T-cell (primary cell): ENCODE measurements around the gene TGFB1. TPM values are rescaled to one million over a fixed set of nuclear protein-coding genes. Genes with fewer than 3 reads are reported as not detected.
"Not testable (repeated sequence)": the region's sequence is repeated elsewhere in the genome, so short reads cannot be mapped to it uniquely, and the experiment has no call there.

Experiments
- ATAC-seq, 4 experiments: fragments of 200-7000 bp in 3 of 4; fragments of 150-1000 bp in 1 of 4; cut with Tn5 transposase; replicated peaks in 1 of 4; 1 replicate in 3 of 4; 2 replicates in 1 of 4; pipeline ENCODE4 v1.10.0; 2021; ENCODE audit warnings: moderate library complexity in 3 of 4, mild to moderate bottlenecking in 2 of 4, moderate number of reproducible peaks in 1 of 4
- CTCF ChIA-PET, 2 donors: fragments of 300-600 bp; sonication (Branson Sonifier 250); formaldehyde crosslinking; loops; one replicate each; lab custom pipeline; 2022; ENCODE audit warnings: antibody characterized with exemption in 2 of 2; lab: Charles Lee
- POLR2A ChIA-PET, 2 donors: fragments of 300-600 bp; sonication (Branson Sonifier 250); formaldehyde crosslinking; loops; one replicate each; lab custom pipeline; 2022; ENCODE audit warnings: antibody characterized with exemption in 2 of 2; lab: Charles Lee
- DNase-seq, 35 experiments: peaks; one replicate each; pipeline versions ENCODE4 v3.0.0 to v3.0.0-alpha.2; 2013 to 2023
- H3K27ac ChIP-seq: one replicate; pipeline ENCODE4 v1.5.1; 2013; ENCODE audit warnings: low read length
- H3K27me3 ChIP-seq, 2 experiments: replicated peaks in 1 of 2; 1 replicate in 1 of 2; 2 replicates in 1 of 2; pipeline versions ENCODE4 v1.6.1 to v1.7.0; 2013; ENCODE audit warnings: low read length in 1 of 2, mixed read lengths in 1 of 2; ENCODE audit not compliant: control insufficient read depth in 2 of 2, insufficient read depth in 2 of 2; ENCODE audit errors: extremely low read depth in 1 of 2
- H3K36me3 ChIP-seq, 2 donors: 1 replicate in 1 of 2; 2 replicates in 1 of 2; pipeline versions ENCODE4 v1.6.1 to v1.7.0; 2013; ENCODE audit warnings: low read length in 1 of 2; ENCODE audit not compliant: control insufficient read depth in 2 of 2, insufficient read depth in 1 of 2; ENCODE audit errors: extremely low read depth in 1 of 2
- H3K4me1 ChIP-seq, 2 experiments: 1 replicate in 1 of 2; 2 replicates in 1 of 2; pipeline versions ENCODE4 v1.6.1 to v1.7.0; 2013; ENCODE audit warnings: low read length in 2 of 2, mixed read lengths in 1 of 2; ENCODE audit not compliant: insufficient read depth in 2 of 2, control insufficient read depth in 1 of 2; ENCODE audit errors: extremely low read depth in 1 of 2
- H3K4me3 ChIP-seq, 2 donors: 1 replicate in 1 of 2; 2 replicates in 1 of 2; pipeline versions ENCODE4 v1.5.1 to v1.7.0; 2013; ENCODE audit warnings: mild to moderate bottlenecking in 2 of 2, low read length in 1 of 2, moderate library complexity in 1 of 2; ENCODE audit not compliant: control insufficient read depth in 1 of 2; ENCODE audit errors: extremely low read depth in 1 of 2
- H3K9me3 ChIP-seq: 2 replicates; pipeline ENCODE4 v1.7.0; 2013
- H3K27ac Mint-ChIP-seq, 2 donors: one replicate each; pipeline ENCODE4 v1.8.0; 2020 to 2021; ENCODE audit warnings: mild to moderate bottlenecking in 2 of 2, mixed read lengths in 2 of 2
- H3K27me3 Mint-ChIP-seq, 2 donors: one replicate each; pipeline ENCODE4 v1.8.0; 2021 to 2022; ENCODE audit warnings: mixed read lengths in 2 of 2
- H3K36me3 Mint-ChIP-seq: one replicate; pipeline ENCODE4 v1.8.0; 2021; ENCODE audit warnings: mixed read lengths
- H3K4me1 Mint-ChIP-seq, 3 donors: one replicate each; pipeline ENCODE4 v1.8.0; 2020 to 2022; ENCODE audit warnings: mixed read lengths in 3 of 3, mild to moderate bottlenecking in 1 of 3
- H3K4me3 Mint-ChIP-seq, 3 donors: one replicate each; pipeline ENCODE4 v1.8.0; 2020 to 2022; ENCODE audit warnings: mild to moderate bottlenecking in 3 of 3, mixed read lengths in 3 of 3, moderate library complexity in 3 of 3
- H3K9me3 Mint-ChIP-seq, 3 donors: one replicate each; pipeline ENCODE4 v1.8.0; 2020 to 2022; ENCODE audit warnings: mixed read lengths in 3 of 3
- WGBS: methylation state at CpG from one replicate; pipeline ENCODE4 v1.1.5; 2013; ENCODE audit warnings: missing lambda C conversion rate; ENCODE audit not compliant: insufficient coverage; 5-methylcytosine and 5-hydroxymethylcytosine counted together
- total RNA-seq, 35 experiments: library from RNA in 6 of 35; stranded (reverse) in 6 of 35; fragments of 120-200 nt in 1 of 35; gene quantifications; one replicate each; pipeline versions ENCODE4 v1.2.1 to v1.2.4 and lab custom pipeline; 2013 to 2026

TGFB1 gene
- total RNA-seq, 5 donors from 2014 or later (not counting 1 experiment from before 2014, with no cell fraction given), result 170 to 412 (median 206) TPM

- Histone ChIP-seq H3K4me3 (no peak overlapping the region), H3K36me3 (peaks cover 11 to 22% of the 10 kb centered on the region in 2 donors), H3K4me1 (no peaks in the 10 kb centered on the region), H3K27me3 (no peaks in the 10 kb centered on the region), H3K9me3 (no peaks in the 10 kb centered on the region), H3K27ac (no peak overlapping the region)
- Mint-ChIP-seq H3K9me3 (no peaks in the 10 kb centered on the region), H3K27ac (no peak overlapping the region), H3K36me3 (peaks cover 23% of the 10 kb centered on the region), H3K4me3 (no peak overlapping the region), H3K27me3 (no peaks in the 10 kb centered on the region), H3K4me1 (no peaks in the 10 kb centered on the region)
- ChIA-PET POLR2A (no interaction called here), CTCF (interaction anchor here in 1 of 2 donors (0.7 kb wide), 1 partner anchor 8 kb away, joined by 4 read pairs; the partner anchor contains the start of gene TMEM91)
- ATAC-seq (no peak), DNase-seq (no peak)
- 94% methylated on average over 2 of the region's 5 CpGs for WGBS
These were observed 30.6 kb upstream of the TGFB1 start for GRCh38 chr19:41384351-41384750.

GRCh38 chr19:41381536-41381935 is 27.8 kb upstream of the TGFB1 start:
- H3K27ac Mint-ChIP-seq, H3K4me3 ChIP-seq, H3K27me3 Mint-ChIP-seq, H3K4me3 Mint-ChIP-seq, POLR2A ChIA-PET, H3K9me3 Mint-ChIP-seq, DNase-seq, H3K9me3 ChIP-seq, H3K4me1 ChIP-seq, ATAC-seq, H3K27ac ChIP-seq, H3K27me3 ChIP-seq: not testable (repeated sequence)
- peaks cover 8 to 11% (median 10%) of the 10 kb centered on the region in 3 donors for H3K4me1 Mint-ChIP-seq
- WGBS, result 98% methylated on average over 7 of the region's 8 CpGs
- H3K36me3 ChIP-seq, result peaks cover 7 to 12% of the 10 kb centered on the region in 2 donors
- CTCF ChIA-PET, result interaction anchor here in 1 of 2 donors (0.6 to 0.9 kb wide), 4 partner anchors 34 to 199 kb away, joined by 3 to 4 read pairs (median 3); no protein-coding TSS in a partner anchor
- peaks cover 15% of the 10 kb centered on the region for H3K36me3 Mint-ChIP-seq

GRCh38 chr19:41377977-41378709 is 24.4 kb upstream of the TGFB1 start:
- ChIA-PET POLR2A (no interaction called here), CTCF (interaction anchor here in 1 of 2 donors (0.6 kb wide), 1 partner anchor 11 kb away, joined by 3 read pairs; no protein-coding TSS in a partner anchor)
- H3K4me3 Mint-ChIP-seq, result peak overlapping the region in 1 of 3 donors; percentile 76
- Histone ChIP-seq H3K27ac (no peak overlapping the region), H3K27me3 (no peaks in the 10 kb centered on the region), H3K36me3 (peaks cover 0 to 4% of the 10 kb centered on the region in 2 donors), H3K4me3 (no peak overlapping the region), H3K4me1 (peaks cover 0 to 14% of the 10 kb centered on the region in 2 experiments), H3K9me3 (no peaks in the 10 kb centered on the region)
- ATAC-seq (peak; percentile 39 to 82 (median 48)), DNase-seq (peak in 14 of 35 experiments; percentile 12 to 49 (median 29))
- H3K27ac Mint-ChIP-seq, result peak overlapping the region in 1 of 2 donors; percentile 24
- H3K4me1 Mint-ChIP-seq, result peaks cover 14 to 17% (median 16%) of the 10 kb centered on the region in 3 donors
- H3K27me3 Mint-ChIP-seq, result no peaks in the 10 kb centered on the region
- no peaks in the 10 kb centered on the region for H3K9me3 Mint-ChIP-seq
- 54% methylated on average over 5 of the region's 9 CpGs for WGBS
- peaks cover 5% of the 10 kb centered on the region for H3K36me3 Mint-ChIP-seq

- Histone ChIP-seq H3K36me3 (peaks cover 0 to 4% of the 10 kb centered on the region in 2 donors), H3K4me3 (peak overlapping the region; percentile 52 to 58), H3K4me1 (peaks cover 0 to 14% of the 10 kb centered on the region in 2 experiments), H3K27ac (no peak overlapping the region), H3K9me3 (no peaks in the 10 kb centered on the region), H3K27me3 (no peaks in the 10 kb centered on the region)
- no peaks in the 10 kb centered on the region for H3K9me3 Mint-ChIP-seq
- H3K4me1 Mint-ChIP-seq, result peaks cover 14 to 17% (median 16%) of the 10 kb centered on the region in 3 donors
- peak overlapping the region; percentile 76 to 83 (median 82) for H3K4me3 Mint-ChIP-seq
- 58% methylated on average over 8 of the region's 8 CpGs for WGBS
- peak overlapping the region; percentile 75 to 92 for H3K27ac Mint-ChIP-seq
- POLR2A ChIA-PET, result no interaction called here
- DNase-seq, result peak in 1 of 35 experiments; percentile 13
- no peaks in the 10 kb centered on the region for H3K36me3 Mint-ChIP-seq
- H3K27me3 Mint-ChIP-seq, result no peaks in the 10 kb centered on the region
- ATAC-seq, result peak; percentile 29 to 48 (median 43)
- CTCF ChIA-PET, result interaction anchor here in 1 of 2 donors (0.5 kb wide), 1 partner anchor 7 kb away, joined by 4 read pairs; no protein-coding TSS in a partner anchor
These were observed 23.3 kb upstream of the TGFB1 start for GRCh38 chr19:41376998-41377365.

- Histone ChIP-seq H3K27ac (no peak within 1 kb of the TSS), H3K4me3 (peak within 1 kb of the TSS; percentile 52 to 58), H3K9me3 (no peaks in the 10 kb centered on the region), H3K36me3 (peaks cover 0 to 6% of the 10 kb centered on the region in 2 donors), H3K27me3 (no peaks in the 10 kb centered on the region), H3K4me1 (peaks cover 0 to 14% of the 10 kb centered on the region in 2 experiments)
- peak; percentile 46 to 68 (median 58) for ATAC-seq
- no peaks in the 10 kb centered on the region for H3K36me3 Mint-ChIP-seq
- 17% methylated on average over 42 of the region's 47 CpGs for WGBS
- POLR2A ChIA-PET, result interaction anchor here in 1 of 2 donors (0.7 kb wide), 1 partner anchor 10 kb away, joined by 5 read pairs; no protein-coding TSS in a partner anchor
- H3K27me3 Mint-ChIP-seq, result no peaks in the 10 kb centered on the region
- peaks cover 14 to 18% (median 17%) of the 10 kb centered on the region in 3 donors for H3K4me1 Mint-ChIP-seq
- H3K27ac Mint-ChIP-seq, result peak within 1 kb of the TSS; percentile 75 to 92
- H3K4me3 Mint-ChIP-seq, result peak within 1 kb of the TSS; percentile 76 to 83 (median 82)
- H3K9me3 Mint-ChIP-seq, result no peaks in the 10 kb centered on the region
- CTCF ChIA-PET, result interaction anchor here in 1 of 2 donors (0.5 kb wide), 1 partner anchor 8 kb away, joined by 4 read pairs; no protein-coding TSS in a partner anchor
- peak in 5 of 35 experiments; percentile 14 to 34 (median 22) for DNase-seq
These were observed 22.7 kb upstream of the TGFB1 start, which contains the start of gene TMEM91 for GRCh38 chr19:41376241-41376997. Gene TMEM91 (plus strand): TSS chr19:41376533. CDS start chr19:41378310, 1,777 bp downstream.

- DNase-seq (no peak), ATAC-seq (no peak)
- H3K27me3 ChIP-seq, result no peaks in the 10 kb centered on the region
- Mint-ChIP-seq H3K4me3 (no peak overlapping the region), H3K36me3 (no peaks in the 10 kb centered on the region), H3K27me3 (no peaks in the 10 kb centered on the region), H3K9me3 (no peaks in the 10 kb centered on the region), H3K4me1 (peaks cover 14 to 21% (median 19%) of the 10 kb centered on the region in 3 donors), H3K27ac (no peak overlapping the region)
- CTCF ChIA-PET, result no interaction called here
- POLR2A ChIA-PET, result no interaction called here
- WGBS, result 96% methylated on average over 10 of the region's 12 CpGs
- H3K27ac ChIP-seq, result no peak overlapping the region
- H3K36me3 ChIP-seq, result peaks cover 0 to 6% of the 10 kb centered on the region in 2 donors
- H3K4me3 ChIP-seq, result no peak overlapping the region
- no peaks in the 10 kb centered on the region for H3K9me3 ChIP-seq
- peaks cover 0 to 14% of the 10 kb centered on the region in 2 experiments for H3K4me1 ChIP-seq
These were observed 20.3 kb upstream of the TGFB1 start for GRCh38 chr19:41373993-41374392.
